Hepatocyte (in vitro differentiated cells): ENCODE data around the gene TECR. TPM values are rescaled to one million over a fixed set of nuclear protein-coding genes. Genes with fewer than 3 reads are reported as not detected.

Source experiments
- DNase-seq: peaks from one replicate; pipeline ENCODE4 v3.0.0-alpha.2; 2016; ENCODE audit warnings: low spot score
- H2AFZ ChIP-seq: fragments of 200-600 bp; sonication (generic); 2 replicates; pipeline ENCODE4 v1.6.0; 2016; ENCODE audit warnings: antibody characterized with exemption, mild to moderate bottlenecking
- H3K27ac ChIP-seq: fragments of 200-600 bp; sonication (generic); 2 replicates; pipeline ENCODE4 v1.5.1; 2016; ENCODE audit warnings: mild to moderate bottlenecking
- H3K27me3 ChIP-seq: fragments of 200-600 bp; sonication (generic); 2 replicates; pipeline ENCODE4 v1.6.1; 2016
- H3K36me3 ChIP-seq: fragments of 200-600 bp; sonication (generic); replicated peaks from 2 replicates; pipeline ENCODE4 v1.5.1; 2016; ENCODE audit warnings: low read depth; ENCODE audit not compliant: insufficient read depth
- H3K4me1 ChIP-seq: fragments of 200-600 bp; sonication (generic); 2 replicates; pipeline ENCODE4 v1.5.1; 2016; ENCODE audit warnings: mild to moderate bottlenecking, moderate library complexity; ENCODE audit not compliant: insufficient read depth
- H3K4me2 ChIP-seq: fragments of 200-600 bp; sonication (generic); 2 replicates; pipeline ENCODE4 v1.6.0; 2016
- H3K4me3 ChIP-seq: fragments of 200-600 bp; sonication (generic); 2 replicates; pipeline ENCODE4 v1.5.1; 2016; ENCODE audit warnings: mild to moderate bottlenecking
- H3K79me2 ChIP-seq: fragments of 200-600 bp; sonication (generic); 2 replicates; pipeline ENCODE4 v1.6.0; 2017; ENCODE audit warnings: mild to moderate bottlenecking
- H3K9me2 ChIP-seq: fragments of 200-600 bp; sonication (generic); replicated peaks from 2 replicates; pipeline ENCODE4 v1.6.0; 2017; ENCODE audit warnings: mild to moderate bottlenecking; ENCODE audit not compliant: insufficient read depth
- H3K9me3 ChIP-seq: fragments of 200-600 bp; sonication (generic); 2 replicates; pipeline ENCODE4 v1.5.1; 2016; ENCODE audit warnings: low read depth, mild to moderate bottlenecking
- H4K20me1 ChIP-seq: fragments of 200-600 bp; sonication (generic); 2 replicates; pipeline ENCODE4 v1.6.0; 2016; ENCODE audit warnings: mild to moderate bottlenecking; ENCODE audit not compliant: insufficient read depth, poor library complexity, severe bottlenecking
- EZH2 ChIP-seq: fragments of 200-600 bp; sonication (generic); IDR thresholded peaks from 2 replicates; pipeline ENCODE4 v1.6.1; 2016; ENCODE audit warnings: antibody characterized with exemption, mild to moderate bottlenecking, borderline replicate concordance
- EZH2phosphoT487 ChIP-seq: fragments of 200-600 bp; sonication (generic); IDR thresholded peaks from one replicate; pipeline ENCODE4 v1.6.1; 2018; ENCODE audit warnings: antibody characterized with exemption, mild to moderate bottlenecking, low read depth, moderate library complexity; ENCODE audit not compliant: unreplicated experiment, severe bottlenecking
- WGBS: methylation state at CpG from one replicate; pipeline ENCODE4 v1.1.6; 2016; ENCODE audit warnings: low lambda C conversion rate; ENCODE audit errors: missing lambda C conversion rate; 5-methylcytosine and 5-hydroxymethylcytosine counted together
- polyA plus RNA-seq: library from polyadenylated mRNA; unstranded; fragments of >200 nt; fragmentation: Nextera tagmentation; extraction: Ambion mirVana; gene quantifications from 2 replicates; pipeline ENCODE4 v1.2.1, GENCODE V29; 2016
- total RNA-seq: library from RNA; depleted of rRNA; stranded (reverse); fragments of >200 nt; gene quantifications from 2 replicates; pipeline ENCODE4 v1.2.3, GENCODE V29; 2014
- TF ChIP-seq, protein P1 (sequence below): fragments of 200-600 bp; sonication (generic); IDR thresholded peaks from 2 replicates; pipeline ENCODE4 v1.5.1; 2016; ENCODE audit warnings: antibody characterized with exemption, mild to moderate bottlenecking; ENCODE audit not compliant: poor library complexity

The TECR gene
- total and polyA plus RNA-seq, 2 experiments from 2014 or later, result 65.3 to 366 TPM

DNA sequence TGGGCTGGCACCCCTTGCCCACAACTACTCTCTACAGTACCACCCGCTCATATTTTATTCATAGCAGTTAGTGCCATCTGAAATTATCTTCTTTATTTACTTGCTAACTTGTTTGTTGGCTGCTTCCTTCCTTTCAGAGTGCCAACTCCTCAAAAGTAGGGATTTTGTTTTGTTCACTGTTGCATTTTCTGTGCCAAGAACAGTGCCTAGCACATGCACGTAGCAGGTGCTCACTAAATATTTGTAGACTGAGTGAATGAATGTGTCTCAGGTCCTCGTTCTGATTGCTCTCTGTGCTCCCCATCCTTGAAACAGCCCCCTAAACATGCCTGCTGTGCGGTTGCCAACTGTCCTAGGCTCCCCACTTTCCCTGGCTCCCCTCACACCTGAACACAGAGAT is 35.0 kb upstream of the TECR start:
- Histone ChIP-seq H4K20me1 (peaks cover 21% of the 10 kb centered on the region), H3K9me2 (no peaks in the 10 kb centered on the region), H3K27ac (peak overlapping the region; percentile 85), H2AFZ (no peak overlapping the region), H3K4me3 (no peak overlapping the region), H3K4me2 (peak overlapping the region; percentile 92), H3K9me3 (no peaks in the 10 kb centered on the region), H3K4me1 (peaks cover 27% of the 10 kb centered on the region), H3K27me3 (no peaks in the 10 kb centered on the region), H3K79me2 (peaks cover 36% of the 10 kb centered on the region), H3K36me3 (no peaks in the 10 kb centered on the region)
- no peak for TF ChIP-seq EZH2
- no peak for TF ChIP-seq EZH2phosphoT487
- TF ChIP-seq, protein P1, sequence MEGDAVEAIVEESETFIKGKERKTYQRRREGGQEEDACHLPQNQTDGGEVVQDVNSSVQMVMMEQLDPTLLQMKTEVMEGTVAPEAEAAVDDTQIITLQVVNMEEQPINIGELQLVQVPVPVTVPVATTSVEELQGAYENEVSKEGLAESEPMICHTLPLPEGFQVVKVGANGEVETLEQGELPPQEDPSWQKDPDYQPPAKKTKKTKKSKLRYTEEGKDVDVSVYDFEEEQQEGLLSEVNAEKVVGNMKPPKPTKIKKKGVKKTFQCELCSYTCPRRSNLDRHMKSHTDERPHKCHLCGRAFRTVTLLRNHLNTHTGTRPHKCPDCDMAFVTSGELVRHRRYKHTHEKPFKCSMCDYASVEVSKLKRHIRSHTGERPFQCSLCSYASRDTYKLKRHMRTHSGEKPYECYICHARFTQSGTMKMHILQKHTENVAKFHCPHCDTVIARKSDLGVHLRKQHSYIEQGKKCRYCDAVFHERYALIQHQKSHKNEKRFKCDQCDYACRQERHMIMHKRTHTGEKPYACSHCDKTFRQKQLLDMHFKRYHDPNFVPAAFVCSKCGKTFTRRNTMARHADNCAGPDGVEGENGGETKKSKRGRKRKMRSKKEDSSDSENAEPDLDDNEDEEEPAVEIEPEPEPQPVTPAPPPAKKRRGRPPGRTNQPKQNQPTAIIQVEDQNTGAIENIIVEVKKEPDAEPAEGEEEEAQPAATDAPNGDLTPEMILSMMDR, result no peak
- no peak for DNase-seq
- WGBS, result 87% methylated on average over 4 of the region's 4 CpGs

DNA sequence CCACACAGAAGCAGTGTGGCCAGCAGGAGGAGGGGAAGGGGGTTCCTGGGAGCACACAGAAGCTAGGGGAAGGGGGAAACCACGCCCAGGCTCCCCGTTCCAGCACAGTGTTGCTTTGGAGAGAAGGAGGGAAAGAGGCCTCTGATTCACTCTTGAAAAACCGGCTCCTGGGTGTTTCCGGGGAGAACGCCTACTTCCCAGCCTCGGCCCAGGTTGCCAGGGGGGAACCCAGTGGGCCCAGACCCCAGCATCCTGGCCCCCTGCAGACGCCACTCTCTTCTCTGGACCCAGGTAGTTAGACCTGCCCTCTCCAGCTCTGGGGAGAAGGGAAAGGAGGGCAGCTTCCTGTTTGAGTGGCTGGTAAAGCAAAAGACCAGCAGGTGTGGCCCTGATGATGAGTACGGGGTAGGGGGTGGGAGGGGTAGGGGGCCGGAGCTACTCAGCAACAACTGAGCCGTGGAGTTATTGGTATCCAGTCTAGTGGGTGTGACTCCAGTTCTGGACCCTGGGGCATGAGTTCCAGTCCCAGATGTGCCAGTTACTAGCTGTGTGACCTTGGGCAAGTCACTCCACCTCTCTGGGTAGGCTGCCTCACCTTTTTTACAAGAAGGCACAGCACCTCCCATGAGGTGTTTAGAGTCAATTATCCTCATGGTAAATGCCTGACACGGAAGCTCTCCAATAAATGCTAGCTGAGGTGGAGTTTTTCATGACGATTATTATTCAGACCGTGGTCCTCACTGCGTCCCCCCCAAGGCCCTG is 34.3 kb upstream of the TECR start:
- Histone ChIP-seq H3K27ac (peak overlapping the region; percentile 85), H2AFZ (peak overlapping the region; percentile 4)

GRCh38 chr19:14495672-14496028 is 33.7 kb upstream of the TECR start:
- WGBS, result 2% methylated on average over 5 of the region's 28 CpGs
- Histone ChIP-seq H3K27me3 (no peaks in the 10 kb centered on the region), H3K9me3 (no peaks in the 10 kb centered on the region), H3K4me2 (peak overlapping the region; percentile 92), H3K4me1 (peaks cover 27% of the 10 kb centered on the region), H3K36me3 (no peaks in the 10 kb centered on the region), H3K4me3 (peak overlapping the region; percentile 95), H3K27ac (peak overlapping the region; percentile 85), H3K9me2 (no peaks in the 10 kb centered on the region), H3K79me2 (peaks cover 36% of the 10 kb centered on the region), H2AFZ (peak overlapping the region; percentile 4), H4K20me1 (peaks cover 21% of the 10 kb centered on the region)
- DNase-seq, result no peak
- TF ChIP-seq, protein P1, result no peak
- TF ChIP-seq EZH2phosphoT487 (no peak), EZH2 (no peak)

More for the DNA sequence above, 34.3 kb upstream of the TECR start:
- no peaks in the 10 kb centered on the region for H3K27me3 ChIP-seq
- H3K36me3 ChIP-seq, result no peaks in the 10 kb centered on the region
- peak overlapping the region; percentile 92 for H3K4me2 ChIP-seq
- H3K4me3 ChIP-seq, result peak overlapping the region; percentile 95
- H3K9me3 ChIP-seq, result no peaks in the 10 kb centered on the region
- H4K20me1 ChIP-seq, result peaks cover 21% of the 10 kb centered on the region
- H3K9me2 ChIP-seq, result no peaks in the 10 kb centered on the region
- peaks cover 36% of the 10 kb centered on the region for H3K79me2 ChIP-seq
- H3K4me1 ChIP-seq, result peaks cover 27% of the 10 kb centered on the region
- DNase-seq, result no peak
- WGBS, result 36% methylated on average over 12 of the region's 14 CpGs
- no peak for TF ChIP-seq EZH2
- TF ChIP-seq, protein P1, result no peak
- no peak for TF ChIP-seq EZH2phosphoT487
